Activated CD8-positive, alpha-beta memory T cell treated with anti-CD3 and anti-CD28 coated beads, Interleukin-2, amount 50 U/mL, for 1 hour (primary cell): ENCODE results near the gene DHRS4L2.
"Not testable (repeated sequence)": the region's sequence is repeated elsewhere in the genome, so short reads cannot be mapped to it uniquely, and the experiment has no call there.

Experiments
- DNase-seq: peaks from one replicate; pipeline ENCODE4 v3.0.0-alpha.2; 2020; ENCODE audit errors: extremely low read depth

Gene DHRS4L2

DNA sequence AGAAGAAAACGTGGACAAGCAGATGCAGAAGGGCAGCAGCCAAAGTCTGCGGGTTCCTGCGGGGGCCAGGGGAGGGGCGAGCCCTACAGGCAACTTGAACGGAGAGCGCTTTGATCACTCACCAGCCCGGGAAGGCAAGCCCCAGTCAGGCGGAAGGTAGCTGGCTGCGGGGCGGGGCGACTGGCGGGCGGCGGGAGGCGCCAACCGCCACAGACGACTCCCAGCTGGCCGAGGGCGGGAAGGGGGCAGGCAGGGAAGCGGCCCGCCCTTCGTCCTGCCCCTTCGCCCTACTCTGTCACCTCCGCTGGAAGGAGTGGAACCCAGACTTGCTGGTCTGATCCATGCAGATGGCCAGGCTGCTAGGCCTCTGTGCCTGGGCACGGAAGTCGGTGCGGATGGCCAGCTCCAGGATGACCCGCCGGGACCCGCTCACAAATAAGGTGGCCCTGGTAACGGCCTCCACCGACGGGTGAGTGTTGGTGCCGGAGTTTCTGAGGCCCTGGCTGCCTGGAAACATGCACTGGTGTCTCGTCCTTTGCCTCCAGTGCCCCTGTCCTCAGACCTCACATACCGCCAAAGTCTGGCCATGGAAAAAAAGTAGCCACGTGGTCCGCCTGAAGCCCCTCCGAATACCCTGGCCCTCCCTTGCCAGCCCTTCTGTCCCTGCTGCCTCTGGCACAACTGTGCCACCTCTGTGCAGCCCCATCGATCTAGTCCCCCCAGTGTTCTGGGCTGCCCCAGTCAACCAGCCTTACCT is at the start of gene DHRS4L2:
DHRS4L2 (plus strand) TSS at position 323 of the 757 bp plus-strand sequence; CDS start at position 342, 19 bp downstream.
- DNase-seq = not testable (repeated sequence)

DNA sequence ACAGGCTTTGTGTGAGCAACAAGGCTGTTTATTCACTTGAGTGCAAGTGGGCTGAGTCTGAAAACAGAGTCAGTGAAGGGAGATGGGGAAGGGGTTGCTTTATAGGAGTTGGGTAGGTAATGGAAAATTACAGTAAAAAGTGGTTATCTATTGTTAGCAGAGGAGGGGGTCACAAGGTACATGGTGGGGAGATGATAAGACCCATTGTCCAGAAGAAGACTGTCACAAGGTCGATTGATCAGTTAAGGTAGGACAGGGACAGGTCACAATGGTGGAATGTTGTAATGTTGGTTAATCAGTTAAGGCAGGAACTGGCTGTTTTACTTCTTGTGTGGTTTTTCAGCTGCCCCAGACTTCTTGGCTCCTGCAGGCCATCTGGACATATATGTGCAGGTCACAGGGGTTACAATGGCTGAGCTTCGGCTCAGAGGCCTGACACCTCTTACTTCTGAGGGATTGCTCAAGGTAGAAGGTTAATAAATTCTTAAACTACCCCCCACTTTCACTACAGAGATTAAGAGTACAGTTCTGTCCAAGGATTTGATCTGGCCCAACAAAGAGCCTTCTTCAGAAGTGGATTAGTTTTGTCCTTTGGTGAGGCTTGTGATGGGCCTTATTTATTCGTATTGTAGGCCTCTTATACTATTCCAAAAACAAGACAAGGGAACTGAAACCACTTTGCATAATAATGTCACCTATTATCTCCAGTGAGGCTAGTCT is 49.0 kb upstream of the DHRS4L2 start:
- DNase-seq = no peak

DNA sequence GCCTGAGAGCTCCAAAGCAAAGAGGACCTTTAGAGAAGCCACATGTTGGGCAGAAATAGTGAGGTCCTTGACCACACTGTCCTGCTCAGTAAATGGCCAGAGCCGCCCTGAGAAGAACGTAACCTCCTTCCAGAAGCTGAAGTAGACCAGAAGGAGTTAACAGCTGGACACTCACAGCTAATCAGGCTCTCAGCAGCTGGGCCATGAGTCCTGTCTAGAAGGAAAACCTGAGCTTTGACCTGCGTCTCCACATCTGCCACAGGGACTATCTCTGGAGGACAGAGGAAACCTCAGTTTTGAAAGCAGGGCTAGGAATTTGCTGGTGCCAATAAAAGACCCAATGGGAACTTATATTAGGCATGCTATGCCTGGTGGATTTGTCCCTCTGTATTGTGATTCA is 47.5 kb upstream of the DHRS4L2 start:
- DNase-seq = no peak

DNA sequence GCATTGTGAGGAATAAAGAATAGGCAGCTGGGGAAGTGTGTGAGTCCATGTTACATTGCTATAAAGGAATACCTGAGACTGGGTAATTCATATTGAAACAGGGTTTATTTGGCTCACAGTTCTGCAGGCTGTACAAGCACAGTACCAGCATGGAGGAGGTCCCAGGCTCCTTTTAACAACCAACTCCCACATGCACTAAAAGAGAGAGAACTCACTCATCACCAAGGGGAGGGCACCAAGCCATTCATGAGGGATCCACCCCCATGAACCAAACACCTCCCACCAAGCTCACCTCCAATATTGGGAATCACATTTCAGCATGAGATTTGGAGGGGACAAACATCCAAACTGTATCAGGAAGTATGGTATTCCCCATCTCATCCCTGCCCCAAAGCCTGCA is 47.1 kb upstream of the DHRS4L2 start:
- DNase-seq = no peak

DNA sequence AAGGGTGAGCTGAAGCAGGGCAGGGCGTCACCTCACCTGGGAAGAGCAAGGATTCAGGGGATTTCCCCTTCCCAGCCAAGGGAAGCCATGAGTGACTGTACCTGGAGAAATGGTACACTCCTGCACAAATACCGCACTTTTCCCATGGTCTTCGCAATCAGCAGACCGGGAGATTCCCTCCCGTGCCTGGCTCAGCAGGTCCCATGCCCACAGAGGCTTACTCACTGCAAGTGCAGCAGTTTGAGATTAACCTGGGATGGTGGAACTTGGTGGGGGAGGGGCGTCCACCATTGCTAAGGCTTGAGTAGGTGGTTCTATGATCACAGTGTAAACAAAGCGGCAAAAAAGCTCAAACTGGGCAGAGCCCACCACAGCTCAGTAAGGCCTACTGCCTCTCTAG is 46.1 kb upstream of the DHRS4L2 start:
- no peak for DNase-seq

DNA sequence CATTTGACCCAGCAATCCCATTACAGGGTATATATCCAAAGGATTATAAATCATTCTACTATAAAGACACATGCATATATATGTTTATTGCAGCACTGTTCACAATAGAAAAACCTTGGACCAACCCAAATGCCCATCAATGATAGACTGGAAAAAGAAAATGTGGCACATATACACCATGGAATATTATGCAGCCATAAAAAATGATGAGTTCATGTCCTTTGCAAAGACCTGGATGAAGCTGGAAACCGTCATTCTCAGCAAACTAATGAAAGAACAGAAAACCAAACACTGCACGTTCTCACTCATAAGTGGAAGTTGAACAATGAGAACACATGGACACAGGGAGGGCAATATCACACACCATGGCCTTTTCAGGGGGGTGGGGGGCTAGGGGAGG is 39.7 kb upstream of the DHRS4L2 start:
- DNase-seq = not testable (repeated sequence)

DNA sequence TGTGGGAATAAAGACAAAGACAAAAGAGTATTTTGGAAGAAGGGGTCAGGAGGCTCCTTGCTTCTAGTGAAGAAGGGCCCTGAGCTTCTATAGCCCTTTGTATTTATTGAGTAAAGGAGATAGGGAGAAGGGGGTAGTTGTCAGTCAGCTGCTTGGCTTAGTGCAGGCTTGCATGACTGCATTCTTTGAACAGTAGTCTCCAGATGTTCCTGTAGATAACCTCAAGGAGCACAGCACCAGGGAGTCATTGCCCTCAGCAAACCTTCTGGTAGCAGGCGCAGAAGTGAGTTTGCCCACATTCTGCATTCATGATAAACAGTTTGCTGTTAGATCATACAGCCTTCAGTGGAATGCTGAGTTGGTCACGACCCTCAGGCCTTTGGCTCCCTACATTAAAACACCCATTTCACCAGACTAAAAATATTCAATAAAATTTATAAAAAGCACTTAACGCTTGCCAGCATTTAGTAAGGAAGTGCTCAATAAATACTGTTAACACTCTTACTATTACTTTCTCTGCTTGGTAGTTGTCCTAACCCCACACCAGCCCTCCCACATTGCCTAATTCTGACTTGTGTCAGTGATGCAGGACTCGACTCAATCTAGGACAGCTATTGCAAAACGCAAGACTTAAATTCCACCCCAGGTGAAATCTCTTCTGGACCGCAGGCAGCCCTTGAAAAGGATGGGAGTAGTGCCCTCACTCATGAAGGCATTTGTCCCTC is 38.2 kb upstream of the DHRS4L2 start:
- no peak for DNase-seq

DNA sequence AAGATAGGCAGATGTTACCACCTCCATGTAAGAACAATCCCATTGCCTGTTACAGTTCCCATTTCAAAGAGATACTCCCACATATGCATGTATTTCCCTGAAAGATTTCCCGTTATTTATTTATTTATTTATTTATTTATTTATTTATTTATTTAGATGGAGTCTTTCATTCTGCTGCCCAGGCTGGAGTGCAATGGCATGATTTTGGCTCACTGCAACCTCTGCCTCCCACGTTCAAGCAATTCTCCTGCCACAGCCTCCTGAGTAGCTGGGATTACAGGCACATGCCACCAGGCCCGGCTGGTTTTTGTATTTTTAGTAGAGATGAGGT is 37.6 kb upstream of the DHRS4L2 start:
- not testable (repeated sequence) for DNase-seq

DNA sequence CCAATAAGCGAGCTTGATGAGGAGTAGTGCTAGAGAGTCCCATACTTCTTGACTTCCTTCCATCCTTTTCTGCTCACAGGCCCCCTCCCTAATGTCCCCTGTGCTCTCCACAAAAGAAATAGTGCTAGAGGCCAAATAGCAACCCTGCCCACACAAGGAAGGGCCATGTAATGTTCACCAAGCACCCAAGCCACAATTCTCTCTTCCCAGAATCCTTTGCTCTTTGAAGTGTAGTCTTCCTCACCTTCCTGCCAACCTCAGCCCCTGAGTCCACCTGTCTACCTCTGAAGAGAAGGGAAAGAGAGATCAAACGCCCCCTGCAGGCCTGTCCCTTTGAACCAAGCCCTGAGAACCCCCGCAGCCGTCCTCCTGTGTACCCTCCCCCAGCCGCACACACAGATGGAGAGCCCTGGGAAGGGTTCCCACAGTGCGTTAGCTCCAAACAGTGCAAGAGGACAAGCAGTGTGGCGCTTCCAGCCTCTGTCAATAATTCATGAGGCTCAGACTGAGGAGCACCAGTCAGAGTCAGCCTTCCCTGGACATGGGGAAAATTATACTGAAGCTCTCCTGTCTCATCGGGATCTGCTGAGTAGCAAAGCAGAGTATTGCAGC is 37.0 kb upstream of the DHRS4L2 start:
- no peak for DNase-seq

DNA sequence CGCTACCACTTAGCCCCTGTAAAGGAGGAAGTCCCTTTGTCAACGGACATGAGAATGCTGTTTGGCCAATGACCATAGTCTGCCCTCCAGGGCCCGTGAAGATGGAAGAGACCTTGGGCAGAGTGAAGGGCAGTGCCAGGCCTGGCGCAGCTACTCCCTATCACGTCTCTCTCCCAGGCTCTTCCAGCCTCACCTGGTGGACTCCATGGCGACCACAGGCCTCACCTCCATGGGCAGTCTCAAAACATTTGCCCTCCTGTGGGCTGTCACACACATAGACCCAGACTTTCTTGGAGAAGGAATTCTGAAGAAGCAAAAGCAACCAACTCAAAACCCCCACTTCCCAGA is 35.6 kb upstream of the DHRS4L2 start:
- not testable (repeated sequence) for DNase-seq

DNA sequence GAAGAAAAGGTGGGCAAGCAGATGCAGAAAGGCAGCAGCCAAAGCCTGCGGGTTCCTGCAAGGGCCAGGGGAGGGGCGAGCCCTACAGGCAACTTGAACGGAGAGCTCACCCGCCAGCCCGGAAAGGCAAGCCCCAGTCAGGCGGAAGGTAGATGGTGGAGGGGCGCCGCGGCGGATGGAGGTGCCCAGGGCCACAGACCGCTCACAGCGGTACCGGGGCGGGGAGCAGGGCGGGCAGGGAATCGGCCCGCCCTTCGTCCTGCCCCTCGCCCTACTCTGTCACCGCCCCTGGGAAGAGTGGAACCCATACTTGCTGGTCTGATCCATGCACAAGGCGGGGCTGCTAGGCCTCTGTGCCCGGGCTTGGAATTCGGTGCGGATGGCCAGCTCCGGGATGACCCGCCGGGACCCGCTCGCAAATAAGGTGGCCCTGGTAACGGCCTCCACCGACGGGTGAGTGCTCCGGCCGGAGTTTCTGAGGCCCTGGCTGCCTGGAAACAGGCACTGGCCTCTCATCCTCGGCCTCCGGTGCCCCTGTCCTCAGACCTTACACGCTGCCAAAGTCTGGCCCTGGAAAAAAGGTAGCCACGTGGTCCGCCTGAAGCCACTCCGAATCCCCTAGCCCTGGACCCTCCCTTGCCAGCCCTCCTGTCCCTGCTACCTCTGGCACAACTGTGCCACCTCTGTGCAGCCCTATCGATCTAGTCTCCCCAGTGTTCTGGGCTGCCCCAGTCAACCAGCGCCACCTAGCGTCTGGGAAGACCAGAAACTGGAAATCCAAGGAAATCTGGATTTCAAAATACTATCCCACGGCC is 35.1 kb upstream of the DHRS4L2 start, which contains the start of gene DHRS4:
DHRS4 (plus strand) TSS at position 307 of the 815 bp plus-strand sequence; CDS start at position 326, 19 bp downstream.
- DNase-seq = peak; percentile 47

DNA sequence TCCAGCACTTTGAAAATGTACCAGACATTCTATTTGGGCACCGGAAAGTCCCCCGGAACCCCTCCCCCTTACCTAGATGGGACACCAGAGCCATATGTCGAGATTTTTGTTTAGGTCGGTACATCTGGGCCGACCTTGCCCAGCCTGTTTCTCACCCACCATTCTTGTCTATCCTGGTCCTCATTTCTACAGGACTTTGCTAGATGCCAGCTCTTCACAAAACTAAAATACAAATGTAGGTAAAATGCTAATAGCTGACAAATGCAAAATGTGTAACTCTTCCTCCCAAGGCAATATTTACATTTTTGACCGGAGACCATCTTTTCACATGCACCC is 34.5 kb upstream of the DHRS4L2 start:
- DNase-seq = not testable (repeated sequence)

DNA sequence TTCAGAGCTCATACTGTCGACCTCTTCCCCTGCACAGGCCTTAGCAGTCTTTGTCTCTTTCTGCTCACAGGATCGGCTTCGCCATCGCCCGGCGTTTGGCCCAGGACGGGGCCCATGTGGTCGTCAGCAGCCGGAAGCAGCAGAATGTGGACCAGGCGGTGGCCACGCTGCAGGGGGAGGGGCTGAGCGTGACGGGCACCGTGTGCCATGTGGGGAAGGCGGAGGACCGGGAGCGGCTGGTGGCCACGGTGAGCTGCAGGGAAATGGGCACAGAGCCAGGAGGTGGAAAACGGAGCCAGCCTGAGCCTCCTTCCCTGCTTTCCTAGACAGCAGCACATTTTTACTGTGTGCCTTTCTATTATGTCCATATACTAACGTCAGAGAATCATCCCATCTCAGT is 33.8 kb upstream of the DHRS4L2 start:
- DNase-seq = not testable (repeated sequence)

DNA sequence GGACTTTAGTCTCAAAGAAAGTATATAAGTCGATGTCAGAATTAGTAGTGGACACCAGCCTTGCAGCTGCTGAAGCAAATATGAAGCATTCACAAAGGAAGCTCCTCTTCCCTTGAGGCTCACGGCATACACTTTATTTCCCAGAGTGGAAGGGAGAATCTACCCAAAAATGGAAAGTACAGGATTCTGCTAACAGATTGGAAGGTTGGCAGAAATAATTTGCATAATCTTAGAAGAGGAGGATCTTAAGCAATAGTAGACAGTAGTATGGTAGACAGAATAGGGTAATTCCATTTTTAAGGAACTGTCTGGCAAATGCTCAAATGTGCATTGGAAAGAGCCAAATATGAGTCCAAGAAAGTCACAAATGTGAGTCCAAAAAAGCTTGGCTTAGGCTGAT is 32.9 kb upstream of the DHRS4L2 start:
- DNase-seq = not testable (repeated sequence)

DNA sequence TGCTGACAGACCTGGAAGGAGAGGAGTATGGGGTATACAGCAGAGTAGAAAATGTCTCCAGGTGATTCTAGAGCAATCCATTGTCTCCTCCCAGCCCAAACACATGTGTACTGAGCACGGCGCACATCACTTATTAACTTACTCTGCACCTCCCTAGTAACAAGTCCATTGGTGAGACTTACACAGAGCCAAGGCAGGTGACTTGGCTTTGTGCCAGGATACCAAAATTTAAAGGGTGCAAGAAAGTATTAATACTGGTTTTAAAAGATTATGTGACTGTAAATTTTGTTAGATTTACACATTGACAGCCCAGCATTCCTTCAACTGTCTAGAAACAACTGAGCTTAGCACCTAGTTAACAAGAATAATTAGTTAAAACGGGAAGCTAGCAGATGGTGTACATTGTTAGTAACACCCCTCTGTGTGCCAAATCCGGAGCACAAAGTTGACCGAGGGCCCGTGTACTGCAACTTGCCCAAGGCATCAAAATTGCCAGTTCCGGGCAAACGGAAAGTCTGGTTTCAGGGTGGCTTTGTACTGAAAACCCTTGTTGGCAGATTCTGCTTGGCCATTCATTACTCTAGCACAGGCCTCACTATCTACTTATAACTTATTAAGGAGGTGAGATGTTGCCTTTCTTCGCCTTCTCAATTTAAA is 30.7 kb upstream of the DHRS4L2 start:
- not testable (repeated sequence) for DNase-seq

DNA sequence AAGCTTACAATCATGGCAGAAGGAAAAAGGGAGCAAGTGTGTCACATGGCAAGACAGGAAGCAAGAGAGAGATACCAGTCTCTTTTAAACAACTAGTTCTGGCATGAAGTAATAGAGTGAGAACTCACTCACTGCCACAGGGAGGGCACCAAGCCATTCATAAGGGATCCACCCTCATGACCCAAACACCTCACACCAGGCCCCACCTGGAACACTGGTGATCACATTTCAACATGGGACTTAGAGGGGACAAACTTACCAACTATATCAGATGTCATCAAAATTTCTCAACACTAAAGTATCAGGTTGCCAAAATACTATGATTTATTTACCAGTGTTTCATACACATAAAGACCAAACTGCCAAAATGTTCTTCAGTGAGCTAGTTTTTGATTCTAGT is 27.8 kb upstream of the DHRS4L2 start:
- DNase-seq = not testable (repeated sequence)

DNA sequence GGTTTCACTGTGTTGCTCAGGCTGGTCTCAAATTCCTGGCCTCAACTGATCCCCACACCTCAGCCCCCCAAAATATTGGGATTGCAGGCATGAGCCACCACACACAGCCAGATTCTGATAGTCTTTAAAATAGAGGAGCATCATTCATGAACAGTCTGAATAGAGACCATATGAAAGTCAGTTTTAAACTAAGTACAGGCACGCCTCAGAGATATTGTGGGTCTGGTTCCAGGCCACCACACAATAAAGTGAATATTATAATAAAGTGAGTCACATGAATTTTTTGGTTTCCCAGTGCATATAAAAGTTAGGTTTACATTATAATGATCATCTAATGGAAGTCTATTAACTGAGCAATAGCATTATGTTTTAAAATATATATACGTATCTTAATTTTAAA is 27.0 kb upstream of the DHRS4L2 start:
- not testable (repeated sequence) for DNase-seq

DNA sequence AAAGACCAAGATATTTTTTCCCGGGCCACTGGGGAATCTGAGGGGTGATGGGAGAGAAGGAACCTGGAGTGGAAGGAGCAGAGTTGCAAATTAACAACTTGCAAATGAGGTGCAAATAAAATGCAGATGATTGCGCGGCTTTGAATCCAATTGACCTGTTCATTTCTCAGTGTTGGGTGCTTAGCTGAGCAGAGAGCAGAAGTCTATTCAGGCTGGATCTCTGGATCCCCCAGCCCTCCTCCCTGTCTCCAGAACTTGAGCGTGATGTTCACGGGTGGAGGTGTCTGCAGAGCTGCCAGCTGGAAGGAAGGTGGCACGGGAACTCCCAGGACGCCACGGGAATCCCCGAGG is 19.6 kb upstream of the DHRS4L2 start:
- DNase-seq = not testable (repeated sequence)

DNA sequence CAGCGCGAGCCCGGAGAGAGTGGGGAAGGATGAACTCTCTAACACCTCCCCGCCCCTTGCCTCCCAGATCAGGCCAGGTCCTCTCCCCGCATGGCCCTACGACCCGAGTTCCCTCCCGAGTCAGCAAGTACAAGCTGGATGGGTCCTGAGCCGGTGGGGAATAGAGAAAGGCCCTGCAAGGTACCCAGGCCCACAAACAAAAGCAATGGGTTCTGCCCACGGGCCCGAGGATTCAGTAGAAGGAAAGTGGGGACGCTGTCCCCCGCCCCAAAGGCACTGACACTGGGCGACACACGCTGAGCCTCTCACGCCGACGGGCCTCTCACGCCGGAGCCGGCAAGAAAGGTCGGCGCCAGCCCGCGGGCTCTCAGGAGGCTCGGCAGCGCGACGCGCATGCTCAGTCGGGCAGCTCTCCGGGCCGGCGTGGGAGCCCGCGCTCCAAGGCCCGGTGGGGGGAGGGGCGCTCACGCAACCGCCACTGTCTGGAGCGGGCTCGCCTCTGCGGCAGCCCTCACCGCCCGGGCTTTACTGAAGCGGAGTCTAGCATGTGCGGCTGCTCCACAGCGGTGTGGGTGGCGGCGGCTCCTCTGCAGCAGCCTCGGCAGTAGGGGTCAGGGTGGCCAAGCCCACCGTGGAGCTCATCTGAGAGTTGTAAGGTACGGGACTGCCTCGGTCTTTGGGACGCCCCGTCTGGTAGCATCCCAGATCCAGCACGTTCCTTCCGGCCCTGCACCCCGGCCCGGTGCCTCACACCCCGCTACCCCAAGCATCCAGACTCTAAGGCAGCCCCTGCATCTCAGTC is 19.0 kb upstream of the DHRS4L2 start:
- DNase-seq = not testable (repeated sequence)

DNA sequence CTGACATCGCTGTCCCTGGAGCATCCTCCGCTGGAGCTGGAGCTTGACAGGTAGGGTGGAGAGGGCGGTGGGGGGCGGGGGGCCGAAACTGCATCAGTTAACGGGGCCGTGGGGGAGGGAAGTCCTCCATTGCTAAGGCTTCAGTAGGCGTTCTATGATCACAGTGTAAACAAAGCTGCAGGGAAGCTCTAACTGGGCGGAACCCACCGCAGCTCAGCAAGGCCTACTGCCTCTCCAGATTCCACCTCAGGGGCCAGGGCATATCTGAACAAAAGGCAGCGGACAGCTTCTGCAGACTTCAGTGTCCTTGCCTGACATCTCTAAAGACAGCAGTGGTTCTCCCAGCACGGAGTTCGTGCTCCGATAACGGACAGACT is 18.5 kb upstream of the DHRS4L2 start:
- DNase-seq = not testable (repeated sequence)
